ENCODE data around the gene SLC38A11.

GRCh38 chr2:164935118-164936101 is 19.9 kb downstream of the SLC38A11 start:
- TF ChIP-seq CTCF (IDR thresholded peaks at IDR 0.05) (no peak), EZH2 (IDR thresholded peaks at IDR 0.05) (no peak)
